ENCODE data around the gene BAG2. TPM values are rescaled to one million over a fixed set of nuclear protein-coding genes. Genes with fewer than 3 reads are reported as not detected.

Gene BAG2
- polyA plus RNA-seq, 1 experiment: 11.2 TPM

DNA sequence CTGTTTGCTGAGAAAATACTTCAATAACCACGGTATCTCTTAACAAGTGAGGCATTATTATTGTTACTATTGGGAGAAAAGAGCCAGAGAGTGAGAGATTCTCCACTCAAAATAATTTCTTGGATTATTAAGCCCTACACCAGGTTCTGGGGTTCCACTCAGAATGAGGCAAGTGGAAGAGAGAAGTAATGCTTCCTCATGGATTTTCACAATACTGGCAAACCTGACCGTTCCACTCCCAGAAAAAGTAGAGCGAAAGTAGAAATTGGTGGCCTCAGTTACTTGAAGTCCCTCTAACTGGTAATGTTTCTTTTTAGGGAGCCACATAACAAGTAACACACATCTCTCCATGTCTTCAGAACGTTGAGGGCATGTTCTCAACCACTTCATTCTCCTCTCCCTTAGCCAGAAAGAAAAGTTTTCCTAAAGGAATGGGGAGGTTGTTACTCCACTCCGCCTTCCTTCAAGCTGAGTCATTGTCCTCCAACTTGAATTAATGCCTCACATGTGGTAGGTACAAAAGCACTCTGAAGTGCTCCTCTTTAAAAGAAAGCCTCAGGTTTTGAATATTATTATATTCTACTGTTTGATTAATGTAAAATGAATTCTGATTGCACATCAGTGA is 1.9 kb downstream of the BAG2 start:
- Histone ChIP-seq H3K36me3 (ENCODE audit: control insufficient read depth, insufficient read depth, low read length) (no peaks in the 10 kb centered on the region; the same call in 1 of the 2 replicates), H3K27me3 (ENCODE audit: control insufficient read depth, insufficient read depth, low read length) (no peaks in the 10 kb centered on the region), H3K4me3 (ENCODE audit: low read depth, low read length) (peak overlapping the region; percentile 86)
- TF ChIP-seq, protein P1, sequence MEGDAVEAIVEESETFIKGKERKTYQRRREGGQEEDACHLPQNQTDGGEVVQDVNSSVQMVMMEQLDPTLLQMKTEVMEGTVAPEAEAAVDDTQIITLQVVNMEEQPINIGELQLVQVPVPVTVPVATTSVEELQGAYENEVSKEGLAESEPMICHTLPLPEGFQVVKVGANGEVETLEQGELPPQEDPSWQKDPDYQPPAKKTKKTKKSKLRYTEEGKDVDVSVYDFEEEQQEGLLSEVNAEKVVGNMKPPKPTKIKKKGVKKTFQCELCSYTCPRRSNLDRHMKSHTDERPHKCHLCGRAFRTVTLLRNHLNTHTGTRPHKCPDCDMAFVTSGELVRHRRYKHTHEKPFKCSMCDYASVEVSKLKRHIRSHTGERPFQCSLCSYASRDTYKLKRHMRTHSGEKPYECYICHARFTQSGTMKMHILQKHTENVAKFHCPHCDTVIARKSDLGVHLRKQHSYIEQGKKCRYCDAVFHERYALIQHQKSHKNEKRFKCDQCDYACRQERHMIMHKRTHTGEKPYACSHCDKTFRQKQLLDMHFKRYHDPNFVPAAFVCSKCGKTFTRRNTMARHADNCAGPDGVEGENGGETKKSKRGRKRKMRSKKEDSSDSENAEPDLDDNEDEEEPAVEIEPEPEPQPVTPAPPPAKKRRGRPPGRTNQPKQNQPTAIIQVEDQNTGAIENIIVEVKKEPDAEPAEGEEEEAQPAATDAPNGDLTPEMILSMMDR (IDR thresholded peaks at IDR 0.05; ENCODE audit: insufficient read depth, low read depth, low read length): no peak
- peak; percentile 44 for DNase-seq (ENCODE audit: low read depth)
- ChIA-PET POLR2A (no interaction called here), CTCF (interaction anchor here (0.8 to 0.9 kb wide), 2 partner anchors 12 to 141 kb away, joined by 3 read pairs; no protein-coding TSS in a partner anchor)

DNA sequence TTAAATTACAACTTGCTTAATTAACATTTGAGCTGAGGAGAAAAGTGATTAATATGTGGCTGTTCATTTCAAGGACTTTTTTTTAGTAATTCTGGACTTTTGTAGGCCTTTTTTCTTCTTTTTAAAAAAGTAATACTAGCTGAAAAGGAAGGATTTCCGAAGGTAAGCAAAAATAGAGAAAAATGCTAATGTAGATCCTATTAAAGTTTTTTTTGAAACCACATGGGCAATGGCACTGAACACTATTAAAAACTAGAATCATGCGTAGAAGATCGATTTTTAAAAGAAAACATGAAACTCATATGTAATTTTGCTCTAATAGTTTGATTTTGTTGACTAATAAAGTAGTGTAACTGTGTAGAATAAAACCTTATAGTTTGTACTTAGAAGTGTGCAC is 2.4 kb downstream of the BAG2 start:
- H3K4me3 ChIP-seq (ENCODE audit: low read depth, low read length): peak overlapping the region; percentile 86
- TF ChIP-seq, protein P1 (IDR thresholded peaks at IDR 0.05; ENCODE audit: insufficient read depth, low read depth, low read length): no peak
- DNase-seq (ENCODE audit: low read depth): no peak
- H3K27me3 ChIP-seq (ENCODE audit: control insufficient read depth, insufficient read depth, low read length): no peaks in the 10 kb centered on the region
- CTCF ChIA-PET: interaction anchor here (0.8 to 0.9 kb wide), 2 partner anchors 11 to 140 kb away, joined by 3 read pairs; no protein-coding TSS in a partner anchor
- H3K36me3 ChIP-seq (ENCODE audit: control insufficient read depth, insufficient read depth, low read length): no peaks in the 10 kb centered on the region; the same call in 1 of the 2 replicates
- POLR2A ChIA-PET: no interaction called here

DNA sequence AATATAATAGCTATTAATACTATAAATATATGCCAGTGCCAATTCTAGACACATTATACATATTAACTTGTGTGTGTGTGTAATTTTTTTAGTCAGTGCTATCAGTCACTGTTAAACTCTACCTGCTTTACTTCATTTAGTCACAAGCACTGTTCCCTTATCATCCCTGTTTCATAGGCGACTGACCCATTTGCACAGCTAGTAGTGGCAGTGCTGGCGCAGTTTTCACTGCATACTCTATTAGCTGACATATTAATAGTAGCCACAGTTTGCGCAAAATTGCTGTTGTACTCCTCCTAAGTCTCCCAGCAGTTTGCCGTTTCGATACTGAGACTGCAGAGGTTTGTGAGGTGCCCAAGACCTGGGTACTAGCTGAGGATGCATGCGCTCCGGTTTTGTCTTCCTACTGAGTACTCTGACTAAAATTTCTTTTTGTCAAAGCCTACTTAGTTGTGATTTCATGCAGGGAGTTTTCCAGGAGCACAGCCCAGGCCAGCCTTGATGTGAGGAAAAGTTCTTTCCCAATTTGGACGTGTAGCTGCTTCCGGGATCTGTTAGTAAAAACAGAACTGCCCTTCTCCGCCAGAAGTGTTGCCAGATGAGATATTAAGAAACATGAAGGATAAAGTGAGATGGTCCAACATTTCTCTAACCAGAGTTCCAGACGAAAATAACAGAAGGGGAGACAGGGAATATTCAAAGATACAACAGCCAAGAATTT is 5.6 kb downstream of the BAG2 start:
- DNase-seq (ENCODE audit: low read depth): no peak
- TF ChIP-seq, protein P1 (IDR thresholded peaks at IDR 0.05; ENCODE audit: insufficient read depth, low read depth, low read length): no peak
- ChIA-PET POLR2A (interaction anchor here (0.6 kb wide), 1 partner anchor 345 kb away, joined by 3 read pairs; no protein-coding TSS in a partner anchor), CTCF (interaction anchor here (0.6 to 1.9 kb wide), 5 partner anchors 11 to 146 kb away, joined by 3 to 13 read pairs (median 4); no protein-coding TSS in a partner anchor)
- Histone ChIP-seq H3K36me3 (ENCODE audit: control insufficient read depth, insufficient read depth, low read length) (peaks cover 4% of the 10 kb centered on the region), H3K27me3 (ENCODE audit: control insufficient read depth, insufficient read depth, low read length) (no peaks in the 10 kb centered on the region), H3K4me3 (ENCODE audit: low read depth, low read length) (no peak overlapping the region)

DNA sequence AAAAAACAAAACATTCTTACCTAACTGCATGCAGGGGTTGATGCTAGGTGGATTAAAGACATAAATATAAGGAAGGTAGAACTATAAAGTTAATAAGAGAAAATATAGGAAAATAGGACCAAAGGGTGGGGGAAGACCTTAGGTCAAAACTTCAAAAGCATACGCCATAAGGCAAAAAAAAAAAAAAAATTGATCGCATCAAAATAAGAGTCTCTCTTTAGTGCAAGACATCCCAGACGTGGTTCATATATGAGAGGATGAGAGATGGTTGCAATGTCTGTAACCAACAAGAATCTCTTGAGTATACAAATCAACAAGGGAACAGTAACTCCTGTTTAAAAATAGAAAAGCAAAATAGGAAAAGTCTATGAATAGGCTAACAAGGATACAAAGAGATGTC is 8.5 kb downstream of the BAG2 start:
- no peaks in the 10 kb centered on the region for H3K27me3 ChIP-seq (ENCODE audit: control insufficient read depth, insufficient read depth, low read length)
- H3K36me3 ChIP-seq (ENCODE audit: control insufficient read depth, insufficient read depth, low read length): peaks cover 13% of the 10 kb centered on the region
- no peak overlapping the region for H3K4me3 ChIP-seq (ENCODE audit: low read depth, low read length)
- TF ChIP-seq, protein P1 (IDR thresholded peaks at IDR 0.05; ENCODE audit: insufficient read depth, low read depth, low read length): no peak
- ChIA-PET POLR2A (no interaction called here), CTCF (no interaction called here)
- no peak for DNase-seq (ENCODE audit: low read depth)

DNA sequence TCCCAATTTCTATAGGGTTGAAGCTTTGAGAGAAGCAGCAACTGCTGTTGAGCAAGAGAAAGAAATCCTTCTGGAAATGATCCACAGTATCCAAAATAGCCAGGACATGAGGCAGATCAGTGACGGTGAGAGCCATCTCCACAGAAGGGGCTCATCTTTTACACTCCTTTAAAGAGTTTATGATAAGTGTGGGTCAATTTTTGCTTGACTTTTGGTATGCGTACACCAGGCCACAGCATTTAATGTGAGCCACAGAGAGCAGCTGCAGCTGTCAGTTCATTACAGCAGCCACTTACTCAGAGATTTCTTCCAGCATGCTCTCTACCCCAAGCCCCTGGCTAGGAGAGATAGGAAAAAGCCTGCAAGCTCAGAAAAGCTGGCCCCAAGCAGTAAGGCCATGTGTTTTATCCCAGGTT is 9.9 kb downstream of the BAG2 start:
- CTCF ChIA-PET: interaction anchor here (1.3 kb wide), 1 partner anchor 10 kb away, joined by 4 read pairs; no protein-coding TSS in a partner anchor
- no peak for DNase-seq (ENCODE audit: low read depth)

More for the DNA sequence above, 9.9 kb downstream of the BAG2 start:
- POLR2A ChIA-PET: interaction anchor here (0.6 kb wide), 1 partner anchor 126 kb away, joined by 3 read pairs; no protein-coding TSS in a partner anchor
- Histone ChIP-seq H3K36me3 (ENCODE audit: control insufficient read depth, insufficient read depth, low read length) (peaks cover 13% of the 10 kb centered on the region), H3K27me3 (ENCODE audit: control insufficient read depth, insufficient read depth, low read length) (no peaks in the 10 kb centered on the region), H3K4me3 (ENCODE audit: low read depth, low read length) (no peak overlapping the region)
- TF ChIP-seq, protein P1 (IDR thresholded peaks at IDR 0.05; ENCODE audit: insufficient read depth, low read depth, low read length): no peak

Data from BJ (cell line).